ENCODE results near the gene CFAP45. TPM values are rescaled to one million over a fixed set of nuclear protein-coding genes. Genes with fewer than 3 reads are reported as not detected.

CFAP45 gene
- total and polyA plus RNA-seq, 2 experiments from 2014 or later, result 0.36 TPM; not detected in 1

DNA sequence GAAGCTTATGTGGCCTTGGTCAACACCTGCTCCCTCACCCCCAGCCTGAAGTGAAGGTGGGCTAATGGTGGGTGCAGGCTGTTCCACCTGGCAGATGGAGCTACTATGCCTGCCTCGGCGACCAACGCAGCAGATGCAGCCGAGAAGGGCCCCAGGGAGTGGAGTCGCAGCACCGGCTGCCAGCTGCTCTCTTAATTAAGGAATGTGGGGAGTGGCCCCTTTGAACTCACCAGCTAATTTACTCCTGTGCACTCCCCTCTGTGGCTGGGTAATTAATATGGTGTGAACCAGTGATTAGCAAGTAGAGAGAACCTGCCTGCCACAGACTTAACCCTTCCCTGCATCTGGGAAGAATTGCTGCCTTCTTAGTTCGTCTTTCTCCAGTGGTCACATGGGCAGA lies 76.6 kb downstream of the CFAP45 start:
- no peak for DNase-seq (ENCODE audit: low spot score)
- no peaks in the 10 kb centered on the region for H3K36me3 Mint-ChIP-seq (ENCODE audit: low read depth)

More for the DNA sequence above, 76.6 kb downstream of the CFAP45 start:
- Histone ChIP-seq H3K27ac (ENCODE audit: low read depth) (no peak overlapping the region), H3K27me3 (ENCODE audit: insufficient read depth) (no peaks in the 10 kb centered on the region), H3K36me3 (ENCODE audit: insufficient read depth) (no peaks in the 10 kb centered on the region), H3K4me1 (ENCODE audit: insufficient read depth) (no peaks in the 10 kb centered on the region; the same call in 1 of the 2 replicates), H3K79me2 (replicated peaks; ENCODE audit: insufficient read depth) (no peaks in the 10 kb centered on the region), H3F3A (replicated peaks; ENCODE audit: low read depth) (no peaks in the 10 kb centered on the region), H3K4me3 (no peak overlapping the region), H3K9me2 (ENCODE audit: insufficient read depth) (no peaks in the 10 kb centered on the region), H2AFZ (peak overlapping the region; percentile 59; the same call in 1 of the 2 replicates), H4K20me1 (replicated peaks; ENCODE audit: insufficient read depth) (no peaks in the 10 kb centered on the region), H3K4me2 (no peak overlapping the region)
- Mint-ChIP-seq H3K4me1 (peaks cover 2% of the 10 kb centered on the region; the same call in 2 of the 3 replicates), H3K4me3 (no peak overlapping the region), H3K27ac (no peak overlapping the region), H3K27me3 (ENCODE audit: insufficient read depth, low read depth, poor library complexity) (peaks cover 8% of the 10 kb centered on the region), H3K9me3 (no peaks in the 10 kb centered on the region; the same call in 2 of the 3 replicates)
- no peak for TF ChIP-seq ZNF331 (CRISPR knock-in tag; IDR thresholded peaks at IDR 0.05; ENCODE audit: low read depth)
- TF ChIP-seq POLR2AphosphoS5 (IDR thresholded peaks at IDR 0.05; ENCODE audit: low read depth), result no peak
- no peak for TF ChIP-seq ETS1 (IDR thresholded peaks at IDR 0.05)
- no peak for ATAC-seq

Small RNA genes lying within 50 kb of the gene (microRNA-seq; reads per million reads assigned to microRNA genes)
- gene MIR4259, result not detected

Small RNA genes lying within 50 kb of the gene (small RNA-seq; reads per million reads assigned to genes)
- gene MIR4259 (ENCODE audit: low replicate concordance) (not detected), gene RF00570 (ENCODE audit: low replicate concordance) (not detected)

Other genes starting within 250 kb of the CFAP45 start
- not detected in 2 replicates for gene CRP, start 185.6 kb downstream of the CFAP45 start, total RNA-seq (2014; rRNA removed; shearing (Covaris generic))
- gene CRP, start 185.6 kb downstream of the CFAP45 start, polyA plus RNA-seq (2016; fragmentation: Nextera tagmentation; extraction: Ambion mirVana), result not detected in 2 replicates
- 50.8 and 56.3 TPM in 2 replicates for gene DUSP23, start 119.2 kb downstream of the CFAP45 start, total RNA-seq (2014; rRNA removed; shearing (Covaris generic))
- 95.3 and 97.6 TPM in 2 replicates for gene DUSP23, start 119.2 kb downstream of the CFAP45 start, polyA plus RNA-seq (2016; fragmentation: Nextera tagmentation; extraction: Ambion mirVana)
- gene FCRL6, start 97.8 kb downstream of the CFAP45 start, total RNA-seq (2014; rRNA removed; shearing (Covaris generic)), result not detected in 2 replicates
- not detected in 2 replicates for gene FCRL6, start 97.8 kb downstream of the CFAP45 start, polyA plus RNA-seq (2016; fragmentation: Nextera tagmentation; extraction: Ambion mirVana)
- gene SLAMF8, start 73.3 kb downstream of the CFAP45 start, total RNA-seq (2014; rRNA removed; shearing (Covaris generic)), result not detected in 2 replicates
- gene SLAMF8, start 73.3 kb downstream of the CFAP45 start, polyA plus RNA-seq (2016; fragmentation: Nextera tagmentation; extraction: Ambion mirVana), result not detected in 2 replicates
- gene VSIG8, start 37.5 kb downstream of the CFAP45 start, total RNA-seq (2014; rRNA removed; shearing (Covaris generic)), result not detected in 2 replicates
- not detected in 2 replicates for gene VSIG8, start 37.5 kb downstream of the CFAP45 start, polyA plus RNA-seq (2016; fragmentation: Nextera tagmentation; extraction: Ambion mirVana)
- gene TAGLN2, start 25.3 kb upstream of the CFAP45 start, total RNA-seq (2014; rRNA removed; shearing (Covaris generic)), result 55.4 and 60.1 TPM in 2 replicates
- gene TAGLN2, start 25.3 kb upstream of the CFAP45 start, polyA plus RNA-seq (2016; fragmentation: Nextera tagmentation; extraction: Ambion mirVana), result 53.7 and 58.2 TPM in 2 replicates
- 23.5 and 27.6 TPM in 2 replicates for gene IGSF9, start 45.4 kb upstream of the CFAP45 start, total RNA-seq (2014; rRNA removed; shearing (Covaris generic))
- 9.3 and 10.3 TPM in 2 replicates for gene IGSF9, start 45.4 kb upstream of the CFAP45 start, polyA plus RNA-seq (2016; fragmentation: Nextera tagmentation; extraction: Ambion mirVana)
- gene SLAMF9, start 54.1 kb upstream of the CFAP45 start, total RNA-seq (2014; rRNA removed; shearing (Covaris generic)), result not detected in 2 replicates
- gene SLAMF9, start 54.1 kb upstream of the CFAP45 start, polyA plus RNA-seq (2016; fragmentation: Nextera tagmentation; extraction: Ambion mirVana), result not detected in 2 replicates
- 4.6 and 5.0 TPM in 2 replicates for gene PIGM, start 131.8 kb upstream of the CFAP45 start, total RNA-seq (2014; rRNA removed; shearing (Covaris generic))
- 5.0 TPM in 2 replicates for gene PIGM, start 131.8 kb upstream of the CFAP45 start, polyA plus RNA-seq (2016; fragmentation: Nextera tagmentation; extraction: Ambion mirVana)
- gene KCNJ10, start 170.0 kb upstream of the CFAP45 start, total RNA-seq (2014; rRNA removed; shearing (Covaris generic)), result 1.6 and 2.8 TPM in 2 replicates
- gene KCNJ10, start 170.0 kb upstream of the CFAP45 start, polyA plus RNA-seq (2016; fragmentation: Nextera tagmentation; extraction: Ambion mirVana), result 1.2 and 1.4 TPM in 2 replicates
- gene KCNJ9, start 181.4 kb upstream of the CFAP45 start, total RNA-seq (2014; rRNA removed; shearing (Covaris generic)), result 0.08 and 0.24 TPM in 2 replicates
- 0.26 and 0.34 TPM in 2 replicates for gene KCNJ9, start 181.4 kb upstream of the CFAP45 start, polyA plus RNA-seq (2016; fragmentation: Nextera tagmentation; extraction: Ambion mirVana)
- 111 and 120 TPM in 2 replicates for gene IGSF8, start 198.5 kb upstream of the CFAP45 start, total RNA-seq (2014; rRNA removed; shearing (Covaris generic))
- gene IGSF8, start 198.5 kb upstream of the CFAP45 start, polyA plus RNA-seq (2016; fragmentation: Nextera tagmentation; extraction: Ambion mirVana), result 38.4 and 41.5 TPM in 2 replicates
- 17.7 and 18.3 TPM in 2 replicates for gene ATP1A2, start 215.6 kb upstream of the CFAP45 start, total RNA-seq (2014; rRNA removed; shearing (Covaris generic))
- 4.9 and 5.2 TPM in 2 replicates for gene ATP1A2, start 215.6 kb upstream of the CFAP45 start, polyA plus RNA-seq (2016; fragmentation: Nextera tagmentation; extraction: Ambion mirVana)

Measured in GM23338 (cell line).